GM12874 (cell line): Measurements from ENCODE around the gene LIN7B.

Experiments
- CTCF ChIP-seq: IDR thresholded peaks from 2 replicates; pipeline ENCODE4 v1.5.1; 2011; ENCODE audit warnings: low read depth, mild to moderate bottlenecking, control low read depth, low read length, moderate library complexity; ENCODE audit not compliant: insufficient read depth

LIN7B gene

GRCh38 chr19:49153167-49153809 lies 39.1 kb downstream of the LIN7B start:
- no peak for TF ChIP-seq CTCF

GRCh38 chr19:49154279-49154678 lies 40.1 kb downstream of the LIN7B start:
- no peak for TF ChIP-seq CTCF

GRCh38 chr19:49155005-49155819 lies 41.0 kb downstream of the LIN7B start, which contains the start of gene HRC:
Gene HRC (minus strand): TSS chr19:49155396. CDS start chr19:49155237, 159 bp downstream.
- no peak for TF ChIP-seq CTCF

GRCh38 chr19:49155820-49156346 lies 41.7 kb downstream of the LIN7B start:
- TF ChIP-seq CTCF: no peak

- TF ChIP-seq CTCF: no peak
These were observed 43.5 kb downstream of the LIN7B start, which contains the start of gene TRPM4 for GRCh38 chr19:49157445-49158224. Gene TRPM4 (plus strand): TSS chr19:49157792. CDS start chr19:49157867, 75 bp downstream.

- TF ChIP-seq CTCF: no peak
These were observed 46.5 kb downstream of the LIN7B start for GRCh38 chr19:49160450-49161189.
